Mammary epithelial cell (primary cell): ENCODE results near the gene HOXA11.

Source experiments
- CTCF ChIP-seq, 2 donors: IDR thresholded peaks in 1 of 2; conservative IDR thresholded peaks in 1 of 2; 2 replicates each; pipeline ENCODE4 v1.5.1; 2011 to 2012; ENCODE audit warnings: inconsistent platforms in 2 of 2, low read length in 2 of 2, mild to moderate bottlenecking in 2 of 2, control low read depth in 1 of 2, low read depth in 1 of 2; ENCODE audit not compliant: insufficient read depth in 1 of 2; ENCODE audit errors: extremely low read depth in 1 of 2
- EZH2 ChIP-seq: IDR thresholded peaks from 2 replicates; pipeline ENCODE4 v1.6.1; 2012; ENCODE audit warnings: low read length, inconsistent platforms, borderline replicate concordance

- TF ChIP-seq CTCF (conservative IDR thresholded peaks at IDR 0.05 in 1 of 2, IDR thresholded peaks at IDR 0.05 in 1 of 2; ENCODE audit: extremely low read depth in 1 of 2, insufficient read depth in 1 of 2, low read depth in 1 of 2, low read length in 2 of 2) (no peak), EZH2 (no peak)
These were observed 27.9 kb downstream of the HOXA11 start for GRCh38 chr7:27156916-27157701.
